ENCODE results near the gene WDR93. TPM values are rescaled to one million over a fixed set of nuclear protein-coding genes. Genes with fewer than 3 reads are reported as not detected.

WDR93 gene
- total RNA-seq, 4 donors from 2014 or later = 0.13 to 0.42 (median 0.17) TPM; not detected in 1

- Histone ChIP-seq H3K36me3 (peaks cover 0 to 41% (median 20%) of the 10 kb centered on the region in 4 donors), H3K9me3 (no peaks in the 10 kb centered on the region), H3K4me1 (peaks cover 8 to 35% (median 18%) of the 10 kb centered on the region in 4 donors), H3K27ac (replicated peaks in 1 of 4) (no peak overlapping the region), H3K4me3 (no peak overlapping the region), H3K27me3 (peaks cover 0 to 4% (median 0%) of the 10 kb centered on the region in 4 donors)
- no peak for DNase-seq (ENCODE audit: extremely low spot score)
- TF ChIP-seq EP300 (IDR thresholded peaks at IDR 0.05) = no peak
- TF ChIP-seq POLR2A (IDR thresholded peaks at IDR 0.05; ENCODE audit: low read depth) = no peak
- 94% methylated on average over 9 of the region's 15 CpGs for WGBS
- intact Hi-C loops (cut with DNase I) = loop anchor here (5.0 to 10.0 kb wide), 2 partner anchors 43 to 225 kb away; partner anchors contain the start of genes PEX11A and WDR93
These were observed 40.9 kb upstream of the WDR93 start for GRCh38 chr15:89649716-89650115.

GRCh38 chr15:89652131-89652530, 38.5 kb upstream of the WDR93 start:
- peaks cover 10 to 39% (median 25%) of the 10 kb centered on the region in 4 donors for H3K4me1 ChIP-seq
- 83% methylated on average over 6 of the region's 7 CpGs for WGBS
- H3K9me3 ChIP-seq = no peaks in the 10 kb centered on the region
- H3K4me3 ChIP-seq = no peak overlapping the region
- intact Hi-C loops (cut with DNase I) = no loop called here
- TF ChIP-seq EP300 (IDR thresholded peaks at IDR 0.05) = no peak
- TF ChIP-seq POLR2A (IDR thresholded peaks at IDR 0.05; ENCODE audit: low read depth) = no peak
- no peak for TF ChIP-seq CTCF (IDR thresholded peaks at IDR 0.05)
- TF ChIP-seq POLR2AphosphoS5 (IDR thresholded peaks at IDR 0.05) = no peak
- peaks cover 0 to 32% (median 12%) of the 10 kb centered on the region in 4 donors for H3K36me3 ChIP-seq
- H3K27me3 ChIP-seq = peaks cover 0 to 11% (median 0%) of the 10 kb centered on the region in 4 donors
- DNase-seq (ENCODE audit: extremely low spot score) = no peak
- H3K27ac ChIP-seq (replicated peaks in 1 of 4) = no peak overlapping the region

- H3K27ac ChIP-seq (replicated peaks in 1 of 4) = no peak overlapping the region
- H3K9me3 ChIP-seq = no peaks in the 10 kb centered on the region
- H3K27me3 ChIP-seq = peaks cover 0 to 11% (median 0%) of the 10 kb centered on the region in 4 donors
- peaks cover 0 to 32% (median 12%) of the 10 kb centered on the region in 4 donors for H3K36me3 ChIP-seq
- TF ChIP-seq POLR2A (IDR thresholded peaks at IDR 0.05; ENCODE audit: low read depth) (no peak), CTCF (IDR thresholded peaks at IDR 0.05) (no peak), POLR2AphosphoS5 (IDR thresholded peaks at IDR 0.05) (no peak), EP300 (IDR thresholded peaks at IDR 0.05) (no peak)
- DNase-seq (ENCODE audit: extremely low spot score) = no peak
- no peak overlapping the region for H3K4me3 ChIP-seq
- WGBS = 98% methylated on average over 7 of the region's 16 CpGs
- intact Hi-C loops (cut with DNase I) = no loop called here
- peaks cover 6 to 34% (median 20%) of the 10 kb centered on the region in 4 donors for H3K4me1 ChIP-seq
These were observed 37.9 kb upstream of the WDR93 start for GRCh38 chr15:89652666-89653065.

- H3K27ac ChIP-seq (replicated peaks in 1 of 4) = no peak overlapping the region
- intact Hi-C loops (cut with DNase I) = no loop called here
- DNase-seq (ENCODE audit: extremely low spot score) = no peak
- no peak overlapping the region for H3K4me3 ChIP-seq
- H3K4me1 ChIP-seq = peaks cover 6 to 33% (median 20%) of the 10 kb centered on the region in 4 donors
- H3K9me3 ChIP-seq = no peaks in the 10 kb centered on the region
- peaks cover 0 to 11% (median 0%) of the 10 kb centered on the region in 4 donors for H3K27me3 ChIP-seq
- H3K36me3 ChIP-seq = peaks cover 0 to 26% (median 11%) of the 10 kb centered on the region in 4 donors
- 89% methylated on average over 2 of the region's 2 CpGs for WGBS
- TF ChIP-seq CTCF (IDR thresholded peaks at IDR 0.05) (no peak), POLR2A (IDR thresholded peaks at IDR 0.05; ENCODE audit: low read depth) (no peak), EP300 (IDR thresholded peaks at IDR 0.05) (no peak), POLR2AphosphoS5 (IDR thresholded peaks at IDR 0.05) (no peak)
These were observed 37.0 kb upstream of the WDR93 start for GRCh38 chr15:89653578-89653977.

- DNase-seq (ENCODE audit: extremely low spot score) = no peak
- TF ChIP-seq POLR2A (IDR thresholded peaks at IDR 0.05; ENCODE audit: low read depth) (no peak), EP300 (IDR thresholded peaks at IDR 0.05) (no peak), CTCF (IDR thresholded peaks at IDR 0.05) (no peak), POLR2AphosphoS5 (IDR thresholded peaks at IDR 0.05) (no peak)
- WGBS = 31% methylated on average over 14 of the region's 14 CpGs
- intact Hi-C loops (cut with DNase I) = no loop called here
- Histone ChIP-seq H3K36me3 (peaks cover 0 to 18% (median 8%) of the 10 kb centered on the region in 4 donors), H3K4me1 (peaks cover 6 to 33% (median 20%) of the 10 kb centered on the region in 4 donors), H3K4me3 (peak overlapping the region; percentile 61 to 87 (median 74)), H3K27me3 (peaks cover 0 to 11% (median 0%) of the 10 kb centered on the region in 4 donors), H3K27ac (replicated peaks in 1 of 4) (peak overlapping the region; percentile 71 to 88 (median 83)), H3K9me3 (no peaks in the 10 kb centered on the region)
These were observed 36.3 kb upstream of the WDR93 start for GRCh38 chr15:89654301-89654761.

All from esophagus muscularis mucosa (tissue), 4 donors.